Measurements from ENCODE around the gene TTC28.
"Not testable (repeated sequence)": the region's sequence is repeated elsewhere in the genome, so short reads cannot be mapped to it uniquely, and the experiment has no call there.

TTC28 gene

GRCh38 chr22:28674121-28674563 is 5.5 kb downstream of the TTC28 start:
- no peak for DNase-seq

GRCh38 chr22:28670756-28671155 is 8.9 kb downstream of the TTC28 start:
- no peak for DNase-seq

DNA sequence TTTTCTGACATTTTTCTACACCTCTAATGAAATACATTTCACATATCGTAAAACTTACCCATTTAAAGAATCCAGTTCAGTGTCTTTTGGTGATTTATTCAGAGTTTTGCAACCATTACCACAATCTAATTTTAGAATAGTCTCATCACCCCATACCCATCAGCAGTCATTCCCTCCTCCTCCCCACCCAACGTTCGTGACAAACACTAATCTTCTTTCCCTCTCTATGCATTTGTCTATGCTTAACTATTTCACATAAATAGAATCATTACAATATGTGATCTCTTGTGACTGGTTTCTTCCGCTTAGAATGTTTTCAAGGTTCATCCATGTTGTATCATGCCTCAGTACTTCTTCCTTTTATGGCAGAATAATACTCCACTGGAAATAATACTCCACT is 9.5 kb downstream of the TTC28 start:
- DNase-seq = no peak

- no peak for DNase-seq
Observed at GRCh38 chr22:28669387-28669786, 10.3 kb downstream of the TTC28 start.

DNA sequence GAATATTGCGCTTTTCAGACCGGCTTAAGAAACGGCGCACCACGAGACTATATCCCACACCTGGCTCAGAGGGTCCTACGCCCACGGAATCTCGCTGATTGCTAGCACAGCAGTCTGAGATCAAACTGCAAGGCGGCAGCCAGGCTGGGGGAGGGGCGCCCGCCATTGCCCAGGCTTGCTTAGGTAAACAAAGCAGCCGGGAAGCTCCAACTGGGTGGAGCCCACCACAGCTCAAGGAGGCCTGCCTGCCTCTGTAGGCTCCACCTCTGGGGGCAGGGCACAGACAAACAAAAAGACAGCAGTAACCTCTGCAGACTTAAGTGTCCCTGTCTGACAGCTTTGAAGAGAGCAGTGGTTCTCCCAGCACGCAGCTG is 16.1 kb downstream of the TTC28 start:
- DNase-seq = not testable (repeated sequence)

GRCh38 chr22:28658448-28658847 is 21.2 kb downstream of the TTC28 start:
- DNase-seq = no peak

GRCh38 chr22:28656181-28656580 is 23.5 kb downstream of the TTC28 start:
- no peak for DNase-seq

DNA sequence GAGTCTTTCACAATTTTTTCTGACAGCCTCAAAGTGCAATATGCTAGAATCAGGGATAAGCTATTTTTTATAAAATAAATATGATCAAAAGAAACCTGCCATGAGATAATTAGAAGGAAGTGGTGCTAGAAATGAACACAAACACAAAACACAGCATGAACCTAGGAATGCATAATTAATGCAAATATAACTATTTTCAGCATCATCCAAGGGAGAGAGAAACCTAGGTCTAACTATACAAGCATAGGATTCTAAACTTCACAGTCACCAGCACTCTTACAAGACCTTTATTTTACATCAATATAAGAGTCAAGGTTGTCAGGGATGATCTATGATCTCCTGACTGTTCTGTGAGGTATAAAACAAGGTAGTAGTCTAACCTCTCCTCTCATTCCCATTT is 29.2 kb downstream of the TTC28 start:
- no peak for DNase-seq

- no peak for DNase-seq
Observed at GRCh38 chr22:28648792-28649191, 30.8 kb downstream of the TTC28 start.

DNA sequence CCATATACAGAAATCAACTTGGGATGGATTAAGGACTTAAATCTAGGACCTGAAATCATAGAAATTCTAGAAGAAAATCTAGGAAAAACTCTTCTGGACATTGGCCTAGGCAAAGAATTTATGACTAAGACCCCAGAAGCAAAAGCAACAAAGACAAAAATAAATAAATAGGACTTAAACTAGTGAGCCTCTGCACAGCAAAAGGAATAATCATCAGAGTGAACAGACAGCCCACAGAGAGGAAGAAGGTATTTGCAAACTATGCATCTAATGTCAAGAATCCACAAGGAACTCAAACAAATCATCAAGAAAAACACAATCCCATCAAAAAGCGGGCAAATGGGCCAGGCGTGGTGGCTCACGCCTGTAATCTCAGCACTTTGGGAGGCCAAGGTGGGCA is 32.4 kb downstream of the TTC28 start:
- DNase-seq = no peak

- no peak for DNase-seq
Observed at GRCh38 chr22:28639321-28639720, 40.3 kb downstream of the TTC28 start.

DNA sequence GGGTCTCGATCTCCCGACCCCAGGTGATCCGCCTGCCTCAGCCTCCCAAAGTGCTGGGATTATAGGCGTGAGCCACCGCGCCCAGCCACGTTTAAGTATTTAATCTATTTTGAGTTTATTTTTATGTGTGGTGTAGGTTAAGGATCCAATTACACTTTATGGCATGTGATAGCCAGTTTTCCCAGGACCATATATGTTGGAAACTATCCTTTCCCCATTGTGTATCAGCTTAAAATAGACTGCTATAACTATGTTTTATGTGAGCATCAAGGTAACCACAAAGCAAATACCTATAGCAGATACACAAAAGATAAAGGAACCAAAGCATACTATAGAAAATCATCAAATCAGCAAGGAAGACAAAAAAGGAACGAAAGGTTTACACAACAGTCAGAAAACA is 42.4 kb downstream of the TTC28 start:
- no peak for DNase-seq

- no peak for DNase-seq
Observed at GRCh38 chr22:28630177-28630574, 49.5 kb downstream of the TTC28 start.

DNA sequence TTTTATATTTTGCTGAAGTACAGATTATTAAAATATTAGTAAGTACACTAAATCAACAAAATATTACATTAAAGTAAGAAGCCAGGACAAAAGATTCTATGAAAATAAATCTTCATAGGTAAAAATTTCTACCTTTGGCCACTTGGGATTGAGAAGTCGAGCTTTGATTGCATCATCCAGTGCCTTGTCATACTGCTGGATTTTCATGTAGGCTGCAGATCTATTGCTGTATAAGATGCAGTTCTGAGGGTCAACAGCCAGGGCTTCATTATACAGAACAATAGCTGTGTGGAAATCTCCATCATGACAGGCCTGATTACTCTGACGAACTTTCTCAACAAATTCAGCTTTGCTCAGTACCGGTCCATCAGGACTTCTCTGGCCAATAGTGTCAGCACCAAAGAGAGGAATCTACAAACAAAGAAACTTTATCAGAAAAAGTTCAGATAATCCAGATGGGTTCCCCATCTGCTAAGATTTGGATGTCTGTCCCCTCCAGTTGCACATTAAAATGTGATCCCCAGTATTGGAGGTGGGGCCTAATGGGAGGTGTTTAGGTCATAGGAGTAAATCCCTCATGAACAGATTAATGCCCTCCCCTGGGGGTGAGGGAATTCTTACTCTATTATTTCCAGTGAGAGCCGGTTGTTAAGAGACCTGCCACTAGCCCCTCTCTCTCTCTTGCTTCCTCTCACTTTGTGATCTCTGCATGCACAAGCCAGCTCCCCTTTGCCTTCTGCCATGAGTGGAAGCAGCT is 50.0 kb downstream of the TTC28 start:
- DNase-seq = no peak

DNA sequence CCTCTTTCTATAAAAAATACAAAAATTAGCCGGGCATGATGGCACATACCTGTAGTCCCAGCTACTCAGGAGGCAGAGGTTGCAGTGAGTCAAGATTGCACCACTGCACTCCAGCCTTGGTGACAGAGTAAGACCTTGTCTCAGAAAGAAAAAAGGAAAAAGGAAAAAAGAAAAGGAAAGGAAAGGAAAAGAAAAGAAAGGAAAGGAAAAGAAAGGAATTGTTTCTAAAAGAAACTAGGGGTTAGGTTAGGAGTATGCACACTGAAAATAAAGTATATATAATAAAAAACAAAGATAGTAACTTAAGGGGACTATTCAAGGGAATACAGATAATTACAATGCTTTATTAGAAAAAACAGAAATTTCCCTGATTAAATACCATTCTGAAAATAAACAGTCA is 50.9 kb downstream of the TTC28 start:
- DNase-seq = no peak

DNA sequence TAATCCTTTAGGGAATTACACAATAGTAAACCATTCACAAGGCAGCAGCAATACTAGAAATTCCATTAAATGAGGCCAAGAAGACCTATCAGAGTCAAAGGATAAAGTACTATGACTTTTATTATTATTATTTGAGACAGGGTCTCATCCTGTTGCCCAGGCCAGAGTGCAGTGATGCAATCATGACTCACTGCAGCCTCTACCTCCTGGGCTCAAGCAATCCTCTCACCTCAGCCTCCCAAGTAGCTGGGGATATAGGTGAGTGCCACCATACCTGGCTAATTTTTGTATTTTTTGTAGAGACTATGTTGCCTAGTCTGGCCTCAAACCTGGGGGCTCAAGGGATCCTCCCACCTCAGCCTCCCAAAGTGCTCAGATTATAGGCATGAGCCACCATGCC is 51.8 kb downstream of the TTC28 start:
- no peak for DNase-seq

DNA sequence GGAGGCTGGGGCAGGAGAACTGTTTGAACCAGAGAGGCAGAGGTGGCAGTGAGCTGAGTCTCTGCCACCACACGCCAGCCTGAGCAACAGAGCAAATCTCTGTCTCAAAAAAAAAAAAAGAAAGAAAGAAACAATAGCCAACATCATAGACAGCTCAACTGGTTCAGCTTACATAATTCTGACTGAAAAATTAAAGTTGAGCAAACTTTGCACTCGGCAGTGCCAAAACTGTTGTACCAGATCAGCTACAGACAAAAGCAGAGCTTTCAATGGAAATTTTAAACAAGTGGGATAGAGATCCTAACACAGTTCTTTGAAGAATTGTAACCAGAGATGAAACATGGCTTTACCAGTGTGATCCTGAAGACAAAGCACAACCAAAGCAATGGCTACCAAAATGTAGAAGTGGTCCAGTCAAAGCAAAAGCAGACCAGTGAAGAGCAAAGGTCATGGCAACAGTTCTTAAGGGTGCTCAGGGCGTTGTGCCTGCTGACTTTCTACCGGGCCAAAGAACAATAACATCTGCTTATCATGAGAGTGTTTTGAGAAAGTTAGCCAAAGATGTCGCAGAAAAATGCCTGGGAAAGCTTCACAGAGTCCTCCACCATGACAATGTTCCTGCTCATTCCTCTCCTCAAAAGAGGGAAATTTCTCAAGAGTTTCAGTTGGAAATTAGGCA is 59.3 kb downstream of the TTC28 start:
- no peak for DNase-seq

- DNase-seq = no peak
Observed at GRCh38 chr22:28619236-28619635, 60.4 kb downstream of the TTC28 start.

- not testable (repeated sequence) for DNase-seq
Observed at GRCh38 chr22:28615423-28615822, 64.2 kb downstream of the TTC28 start.

- DNase-seq = no peak
Observed at GRCh38 chr22:28609921-28610320, 69.7 kb downstream of the TTC28 start.

DNA sequence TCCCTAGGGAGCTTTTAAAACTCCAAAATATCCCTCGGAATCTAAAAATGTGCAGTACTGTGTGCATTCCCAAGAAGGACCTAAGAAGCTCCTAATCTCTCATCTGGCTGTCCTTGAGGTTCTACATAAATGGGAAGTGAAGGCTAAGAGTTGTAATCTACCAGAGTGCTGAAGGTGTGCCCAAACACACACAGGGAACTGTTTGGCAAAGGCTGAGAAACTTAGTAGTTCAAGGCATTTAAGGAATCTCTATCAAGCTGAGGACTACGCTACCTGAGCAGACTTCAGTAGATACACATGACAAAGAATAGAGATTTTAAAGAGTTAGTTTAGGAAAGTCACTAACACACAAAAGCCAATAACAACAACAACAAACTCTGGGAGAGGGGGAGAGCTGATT is 71.1 kb downstream of the TTC28 start:
- no peak for DNase-seq

DNA sequence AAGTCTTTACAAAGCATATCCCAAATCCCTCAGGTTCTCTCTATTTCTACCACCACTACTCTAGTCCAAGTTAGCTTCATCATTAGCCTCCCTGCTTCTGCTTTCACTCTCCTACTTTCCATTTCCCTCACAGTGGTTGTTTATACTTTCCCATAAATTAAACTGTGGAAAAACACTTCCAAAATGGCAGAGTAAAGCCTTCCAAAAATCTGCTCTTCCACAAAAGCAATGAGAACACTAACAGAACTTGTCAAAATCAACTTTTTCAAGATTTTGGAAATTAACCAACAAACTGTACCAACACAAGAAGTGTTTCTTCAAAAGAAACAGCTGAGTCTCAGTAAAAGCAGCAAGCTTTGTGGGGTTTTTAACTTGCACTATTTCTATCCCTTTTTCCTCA is 71.8 kb downstream of the TTC28 start:
- DNase-seq = no peak

DNA sequence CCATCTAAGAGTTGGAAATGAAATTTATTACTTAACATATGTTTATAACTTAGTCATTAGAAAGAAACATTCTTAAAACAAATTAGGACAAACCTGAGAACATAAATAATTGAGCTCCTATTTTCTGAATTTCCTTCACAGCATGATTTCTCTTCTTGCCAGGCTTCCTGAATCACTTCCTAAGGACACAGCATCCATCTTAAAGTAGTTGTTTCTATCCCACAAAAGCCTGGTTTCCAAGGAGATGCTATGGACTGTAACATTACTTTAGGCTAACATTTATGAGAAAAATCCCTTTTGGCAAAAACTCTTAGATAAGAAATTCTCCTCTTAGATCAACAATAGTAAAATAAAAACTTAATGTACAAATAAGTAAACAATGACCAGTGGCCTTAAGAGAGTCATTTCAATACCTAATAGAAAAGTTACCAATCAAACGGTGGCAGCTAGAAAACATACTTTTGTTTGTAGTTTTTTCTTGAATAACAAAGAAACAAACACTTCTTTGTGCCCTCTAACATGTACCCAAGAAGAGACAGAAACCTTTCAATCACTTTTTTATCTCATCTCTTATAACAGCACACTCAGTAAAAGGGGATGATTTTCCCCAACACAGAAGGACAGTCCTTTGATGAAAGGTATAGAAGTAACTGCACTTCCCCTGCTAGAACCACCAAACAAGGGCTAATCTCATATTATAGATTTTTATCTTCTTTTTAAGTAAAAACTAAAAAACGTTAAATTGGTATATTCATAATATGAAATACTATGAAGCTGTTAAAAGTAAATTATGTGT is 74.5 kb downstream of the TTC28 start:
- DNase-seq = no peak

- no peak for DNase-seq
Observed at GRCh38 chr22:28601915-28602314, 77.7 kb downstream of the TTC28 start.
